PC-3 (cell line): ENCODE measurements around the gene ZCCHC7.

Source experiments
- CTCF ChIP-seq: fragments of 300-600 bp; sonication (generic); conservative IDR thresholded peaks from 2 replicates; pipeline ENCODE4 v1.5.1; 2017; ENCODE audit warnings: antibody characterized with exemption, low read depth, mild to moderate bottlenecking, low read length
- EZH2 ChIP-seq: fragments of 300-600 bp; sonication (generic); IDR thresholded peaks from one replicate; pipeline ENCODE4 v1.6.1; 2017; ENCODE audit warnings: antibody characterized with exemption, mild to moderate bottlenecking, low read length; ENCODE audit not compliant: unreplicated experiment
- EZH2phosphoT487 ChIP-seq: fragments of 300-600 bp; sonication (generic); IDR thresholded peaks from 2 replicates; pipeline ENCODE4 v1.6.1; 2018; ENCODE audit warnings: mild to moderate bottlenecking, antibody characterized with exemption, low read length, borderline replicate concordance

- no peak for TF ChIP-seq CTCF
- TF ChIP-seq EZH2, result no peak
- TF ChIP-seq EZH2phosphoT487, result no peak
Measured at GRCh38 chr9:37243588-37244345, 123.4 kb downstream of the ZCCHC7 start.
